Endothelial cell (in vitro differentiated cells): ENCODE data around the gene MAPK13. TPM values are rescaled to one million over a fixed set of nuclear protein-coding genes. Genes with fewer than 3 reads are reported as not detected.

Experiments used
- DNase-seq: peaks from one replicate; pipeline ENCODE4 v3.0.0; 2021; ENCODE audit warnings: low spot score
- H3K27ac Mint-ChIP-seq: one replicate; pipeline ENCODE4 v1.8.0; 2021; ENCODE audit warnings: mixed read lengths, inconsistent platforms; ENCODE audit not compliant: unreplicated experiment
- H3K27me3 Mint-ChIP-seq: one replicate; pipeline ENCODE4 v1.8.0; 2021; ENCODE audit warnings: mild to moderate bottlenecking, moderate library complexity, mixed read lengths, inconsistent platforms; ENCODE audit not compliant: unreplicated experiment
- H3K36me3 Mint-ChIP-seq: one replicate; pipeline ENCODE4 v1.8.0; 2021; ENCODE audit warnings: mild to moderate bottlenecking, low read depth, mixed read lengths, inconsistent platforms; ENCODE audit not compliant: unreplicated experiment
- H3K4me1 Mint-ChIP-seq: one replicate; pipeline ENCODE4 v1.8.0; 2021; ENCODE audit warnings: mild to moderate bottlenecking, mixed read lengths, inconsistent platforms; ENCODE audit not compliant: unreplicated experiment
- H3K4me3 Mint-ChIP-seq: one replicate; pipeline ENCODE4 v1.8.0; 2021; ENCODE audit warnings: mild to moderate bottlenecking, mixed read lengths, inconsistent platforms; ENCODE audit not compliant: unreplicated experiment
- H3K9me3 Mint-ChIP-seq: one replicate; pipeline ENCODE4 v1.8.0; 2021; ENCODE audit warnings: mixed read lengths, inconsistent platforms; ENCODE audit not compliant: unreplicated experiment
- total RNA-seq: library from RNA; stranded (reverse); fragmentation: NEBNext Ultra II Directional; extraction: Animal tissue kit (Norgen Biotek cat#: 25700); gene quantifications from one replicate; pipeline ENCODE4 v1.2.1, GENCODE V29; 2021; ENCODE audit not compliant: unreplicated experiment
- TF ChIP-seq, protein P1 (sequence below): fragments of 200-600 bp; sonication (generic); IDR thresholded peaks from one replicate; pipeline ENCODE4 v1.5.0; 2021; ENCODE audit warnings: antibody characterized with exemption; ENCODE audit not compliant: unreplicated experiment

MAPK13 gene
- total RNA-seq, 1 donor from 2014 or later = 6.6 TPM

DNA sequence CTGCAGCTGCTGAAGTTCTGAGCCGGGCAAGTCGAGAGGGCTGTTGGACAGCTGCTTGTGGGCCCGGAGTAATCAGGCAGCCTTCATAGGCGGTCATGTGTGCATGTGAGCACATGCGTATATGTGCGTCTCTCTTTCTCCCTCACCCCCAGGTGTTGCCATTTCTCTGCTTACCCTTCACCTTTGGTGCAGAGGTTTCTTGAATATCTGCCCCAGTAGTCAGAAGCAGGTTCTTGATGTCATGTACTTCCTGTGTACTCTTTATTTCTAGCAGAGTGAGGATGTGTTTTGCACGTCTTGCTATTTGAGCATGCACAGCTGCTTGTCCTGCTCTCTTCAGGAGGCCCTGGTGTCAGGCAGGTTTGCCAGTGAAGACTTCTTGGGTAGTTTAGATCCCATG is 21.2 kb upstream of the MAPK13 start:
- Mint-ChIP-seq H3K4me3 (no peak overlapping the region), H3K27ac (no peak overlapping the region), H3K4me1 (no peaks in the 10 kb centered on the region), H3K27me3 (no peaks in the 10 kb centered on the region), H3K36me3 (peaks cover 26% of the 10 kb centered on the region), H3K9me3 (no peaks in the 10 kb centered on the region)
- no peak for DNase-seq
- TF ChIP-seq, protein P1, sequence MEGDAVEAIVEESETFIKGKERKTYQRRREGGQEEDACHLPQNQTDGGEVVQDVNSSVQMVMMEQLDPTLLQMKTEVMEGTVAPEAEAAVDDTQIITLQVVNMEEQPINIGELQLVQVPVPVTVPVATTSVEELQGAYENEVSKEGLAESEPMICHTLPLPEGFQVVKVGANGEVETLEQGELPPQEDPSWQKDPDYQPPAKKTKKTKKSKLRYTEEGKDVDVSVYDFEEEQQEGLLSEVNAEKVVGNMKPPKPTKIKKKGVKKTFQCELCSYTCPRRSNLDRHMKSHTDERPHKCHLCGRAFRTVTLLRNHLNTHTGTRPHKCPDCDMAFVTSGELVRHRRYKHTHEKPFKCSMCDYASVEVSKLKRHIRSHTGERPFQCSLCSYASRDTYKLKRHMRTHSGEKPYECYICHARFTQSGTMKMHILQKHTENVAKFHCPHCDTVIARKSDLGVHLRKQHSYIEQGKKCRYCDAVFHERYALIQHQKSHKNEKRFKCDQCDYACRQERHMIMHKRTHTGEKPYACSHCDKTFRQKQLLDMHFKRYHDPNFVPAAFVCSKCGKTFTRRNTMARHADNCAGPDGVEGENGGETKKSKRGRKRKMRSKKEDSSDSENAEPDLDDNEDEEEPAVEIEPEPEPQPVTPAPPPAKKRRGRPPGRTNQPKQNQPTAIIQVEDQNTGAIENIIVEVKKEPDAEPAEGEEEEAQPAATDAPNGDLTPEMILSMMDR = no peak

- TF ChIP-seq, protein P1 = no peak
- Mint-ChIP-seq H3K27ac (no peak overlapping the region), H3K9me3 (no peaks in the 10 kb centered on the region), H3K36me3 (peaks cover 22% of the 10 kb centered on the region), H3K4me3 (no peak overlapping the region), H3K4me1 (no peaks in the 10 kb centered on the region), H3K27me3 (no peaks in the 10 kb centered on the region)
- no peak for DNase-seq
These were observed 20.3 kb upstream of the MAPK13 start for GRCh38 chr6:36110050-36110449.

- no peaks in the 10 kb centered on the region for H3K9me3 Mint-ChIP-seq
- no peaks in the 10 kb centered on the region for H3K4me1 Mint-ChIP-seq
- DNase-seq = no peak
- no peak overlapping the region for H3K27ac Mint-ChIP-seq
- TF ChIP-seq, protein P1 = no peak
- no peak overlapping the region for H3K4me3 Mint-ChIP-seq
- no peaks in the 10 kb centered on the region for H3K27me3 Mint-ChIP-seq
- peaks cover 22% of the 10 kb centered on the region for H3K36me3 Mint-ChIP-seq
These were observed 19.4 kb upstream of the MAPK13 start for GRCh38 chr6:36110863-36111262.

- Mint-ChIP-seq H3K4me1 (no peaks in the 10 kb centered on the region), H3K27ac (no peak overlapping the region), H3K9me3 (no peaks in the 10 kb centered on the region), H3K27me3 (no peaks in the 10 kb centered on the region), H3K4me3 (no peak overlapping the region), H3K36me3 (peaks cover 22% of the 10 kb centered on the region)
- DNase-seq = no peak
- TF ChIP-seq, protein P1 = no peak
These were observed 18.8 kb upstream of the MAPK13 start for GRCh38 chr6:36111526-36111925.

GRCh38 chr6:36113049-36113448 is 17.3 kb upstream of the MAPK13 start:
- DNase-seq = no peak
- TF ChIP-seq, protein P1 = no peak
- Mint-ChIP-seq H3K27me3 (no peaks in the 10 kb centered on the region), H3K27ac (no peak overlapping the region), H3K4me3 (no peak overlapping the region), H3K36me3 (peaks cover 15% of the 10 kb centered on the region), H3K9me3 (no peaks in the 10 kb centered on the region), H3K4me1 (no peaks in the 10 kb centered on the region)
